ENCODE results near the gene AKAP6. TPM values are rescaled to one million over a fixed set of nuclear protein-coding genes. Genes with fewer than 3 reads are reported as not detected.

Gene AKAP6
- total and polyA plus RNA-seq, 2 of the 8 experiments (the other 6 are each of a cell fraction or from before 2014, with no cell fraction given), result 0.09 to 0.89 TPM

GRCh38 chr14:32412532-32412931, 83.4 kb downstream of the AKAP6 start:
- Histone ChIP-seq H2AK5ac (ENCODE audit: low read depth, low read length) (no peak overlapping the region), H3K9ac (replicated peaks in 1 of 4; ENCODE audit: extremely low read depth in 1 of 4, low read depth in 3 of 4, low read length in 3 of 4) (no peak overlapping the region), H3K36me3 (ENCODE audit: control insufficient read depth in 2 of 4, insufficient read depth in 4 of 4, low read length in 3 of 4) (no peaks in the 10 kb centered on the region), H3K27ac (ENCODE audit: low read depth, low read length) (no peak overlapping the region), H2AFZ (ENCODE audit: low read length) (no peak overlapping the region), H3K9me3 (ENCODE audit: insufficient read depth in 2 of 2, low read depth in 1 of 2, low read length in 1 of 2) (no peaks in the 10 kb centered on the region), H3K79me1 (ENCODE audit: low read depth, low read length) (no peaks in the 10 kb centered on the region), H4K5ac (ENCODE audit: insufficient read length, low read depth, low read length) (no peak overlapping the region), H3K27me3 (replicated peaks in 1 of 4; ENCODE audit: control insufficient read depth in 3 of 4, extremely low read depth in 1 of 4, insufficient read depth in 3 of 4, low read length in 3 of 4) (no peaks in the 10 kb centered on the region), H2BK120ac (replicated peaks; ENCODE audit: low read depth, low read length) (no peak overlapping the region), H4K8ac (ENCODE audit: extremely low read depth, insufficient read depth, low read length) (no peak overlapping the region), H3K4me1 (replicated peaks in 1 of 4; ENCODE audit: control insufficient read depth in 3 of 4, insufficient read depth in 4 of 4, low read length in 3 of 4) (no peaks in the 10 kb centered on the region; a peak in 1 of 7 replicates), H3K14ac (ENCODE audit: insufficient read length) (no peak overlapping the region), H3K56ac (replicated peaks; ENCODE audit: insufficient read length, low read depth, low read length) (no peak overlapping the region), H2BK20ac (ENCODE audit: low read length) (no peak overlapping the region), H3K4me2 (ENCODE audit: insufficient read depth in 1 of 2, low read depth in 2 of 2, low read length in 2 of 2) (no peak overlapping the region), H3K79me2 (ENCODE audit: control insufficient read depth in 1 of 2, insufficient read depth in 2 of 2, low read length in 2 of 2) (no peaks in the 10 kb centered on the region), H3K23ac (ENCODE audit: insufficient read length) (no peak overlapping the region), H2BK12ac (ENCODE audit: low read depth, low read length) (no peak overlapping the region), H3K23me2 (ENCODE audit: low read depth, low read length) (no peaks in the 10 kb centered on the region), H2BK5ac (ENCODE audit: low read depth, low read length) (no peak overlapping the region), H3K4ac (replicated peaks; ENCODE audit: insufficient read length, low read depth, low read length) (no peak overlapping the region), H4K20me1 (replicated peaks in 1 of 2; ENCODE audit: control insufficient read depth in 1 of 2, insufficient read depth in 2 of 2, low read length in 2 of 2) (no peaks in the 10 kb centered on the region), H3K4me3 (ENCODE audit: extremely low read depth in 1 of 4, insufficient read depth in 2 of 4, low read depth in 3 of 4, low read length in 4 of 4) (no peak overlapping the region), H4K91ac (replicated peaks; ENCODE audit: insufficient read length, low read length) (no peak overlapping the region), H2BK15ac (ENCODE audit: low read length) (no peak overlapping the region), H3K18ac (ENCODE audit: extremely low read depth, low read length) (no peak overlapping the region)
- TF ChIP-seq CHD2 (IDR thresholded peaks at IDR 0.05; ENCODE audit: low read length) (no peak), CEBPB (IDR thresholded peaks at IDR 0.05; ENCODE audit: low read depth, low read length) (no peak), RNF2 (IDR thresholded peaks at IDR 0.05; ENCODE audit: borderline replicate concordance, low read depth, low read length, missing control alignments, poor library complexity, severe bottlenecking) (no peak), NANOG (IDR thresholded peaks at IDR 0.05; ENCODE audit: insufficient read depth, low read depth, low read length, poor library complexity, severe bottlenecking) (no peak), PHF8 (conservative IDR thresholded peaks at IDR 0.05; ENCODE audit: low read depth, low read length) (no peak), POU5F1 (IDR thresholded peaks at IDR 0.05; ENCODE audit: low read depth, low read length) (no peak), KDM5A (IDR thresholded peaks at IDR 0.05; ENCODE audit: low read length) (no peak), JUND (IDR thresholded peaks at IDR 0.05; ENCODE audit: low read length) (no peak), POLR2AphosphoS5 (IDR thresholded peaks at IDR 0.05; ENCODE audit: low read depth, low read length) (no peak), GTF2F1 (IDR thresholded peaks at IDR 0.05; ENCODE audit: borderline replicate concordance, low read depth, low read length) (no peak), ASH2L (IDR thresholded peaks at IDR 0.05; ENCODE audit: low read length) (no peak), SP1 (IDR thresholded peaks at IDR 0.05; ENCODE audit: low read depth, low read length) (no peak), JUN (IDR thresholded peaks at IDR 0.05; ENCODE audit: low read depth, low read length) (no peak), KDM4A (IDR thresholded peaks at IDR 0.05; ENCODE audit: low read depth, low read length, severe bottlenecking) (no peak), EGR1 (IDR thresholded peaks at IDR 0.05; ENCODE audit: borderline replicate concordance, low read depth, low read length) (no peak), CREB1 (IDR thresholded peaks at IDR 0.05) (no peak)
- 45% methylated on average over 2 of the region's 2 CpGs; no CpG with 5 or more reads in 1 of the 2 experiments for WGBS, 2 experiments (ENCODE audit: extremely low coverage in 1 of 2, insufficient coverage in 1 of 2, insufficient read length in 1 of 2, insufficient replicate concordance in 2 of 2, low coverage in 1 of 2, low lambda C conversion rate in 2 of 2, missing lambda C conversion rate in 1 of 2)
- ChIA-PET CTCF (ENCODE audit: partially characterized antibody) (interaction anchor here (0.6 to 1.6 kb wide), 2 partner anchors 9 to 1028 kb away, joined by 3 read pairs; no protein-coding TSS in a partner anchor), POLR2A (ENCODE audit: partially characterized antibody) (no interaction called here)
- no peak for DNase-seq (ENCODE audit: low read depth in 1 of 2, low spot score in 2 of 2)
- FAIRE-seq, result no peak
